ENCODE results near the gene FSCN2.
"Not testable (repeated sequence)": the region's sequence is repeated elsewhere in the genome, so short reads cannot be mapped to it uniquely, and the experiment has no call there.

The FSCN2 gene

DNA sequence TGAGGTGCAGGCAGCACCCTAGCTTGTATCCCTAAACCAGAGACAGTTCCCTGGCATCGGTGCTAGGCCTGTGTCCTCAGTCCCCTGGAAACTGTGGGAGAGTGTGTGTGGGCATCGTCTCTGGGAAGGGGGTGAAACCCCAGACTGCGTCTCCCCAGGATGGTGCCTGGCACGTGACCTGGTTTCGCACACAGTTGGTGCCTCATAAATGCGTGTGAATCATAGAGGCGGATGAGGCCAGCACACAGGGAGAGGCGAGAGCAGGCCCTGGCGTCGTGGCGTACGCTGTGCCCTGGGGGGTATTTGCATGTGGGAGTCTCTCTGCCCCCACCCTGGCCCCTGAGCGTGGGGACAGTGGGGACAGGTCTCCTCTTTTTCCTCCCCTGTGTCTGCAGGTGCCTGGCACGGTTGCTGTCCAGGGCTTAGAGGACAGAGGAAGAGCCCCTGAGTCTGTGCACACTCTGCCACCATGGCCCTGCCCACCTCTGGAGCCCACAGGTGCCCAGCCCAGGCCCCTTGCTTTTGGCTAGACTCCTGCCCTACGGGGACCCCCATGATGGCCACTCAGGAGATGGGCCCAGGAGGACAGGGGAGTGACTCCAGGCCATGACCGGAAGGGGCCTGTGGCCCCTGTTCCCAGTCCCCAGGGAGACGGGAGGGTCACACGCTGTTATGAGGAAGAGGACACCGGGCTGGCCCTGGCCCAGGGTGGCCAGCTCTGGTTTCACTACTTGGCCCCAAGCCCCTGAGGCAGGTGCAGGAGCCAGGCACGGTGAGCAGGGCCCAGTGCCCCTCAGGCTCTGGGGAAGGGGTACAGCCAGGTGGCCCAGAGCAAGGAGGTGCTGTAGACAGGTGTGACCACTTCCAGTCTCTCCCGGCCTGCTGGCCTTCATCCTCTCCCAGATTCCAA lies 1.3 kb upstream of the FSCN2 start:
- no peak for DNase-seq (ENCODE audit: low spot score)

DNA sequence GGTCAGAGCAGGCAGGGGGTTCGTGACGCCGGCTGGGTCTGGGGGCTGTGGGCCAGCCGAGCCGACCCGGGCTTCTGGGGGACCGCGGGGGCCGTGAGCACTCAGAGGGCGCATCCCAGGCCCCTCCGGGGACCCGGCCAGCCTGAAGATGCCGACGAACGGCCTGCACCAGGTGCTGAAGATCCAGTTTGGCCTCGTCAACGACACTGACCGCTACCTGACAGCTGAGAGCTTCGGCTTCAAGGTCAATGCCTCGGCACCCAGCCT lies 140 bp downstream of the FSCN2 start:
- DNase-seq (ENCODE audit: low spot score): no peak

DNA sequence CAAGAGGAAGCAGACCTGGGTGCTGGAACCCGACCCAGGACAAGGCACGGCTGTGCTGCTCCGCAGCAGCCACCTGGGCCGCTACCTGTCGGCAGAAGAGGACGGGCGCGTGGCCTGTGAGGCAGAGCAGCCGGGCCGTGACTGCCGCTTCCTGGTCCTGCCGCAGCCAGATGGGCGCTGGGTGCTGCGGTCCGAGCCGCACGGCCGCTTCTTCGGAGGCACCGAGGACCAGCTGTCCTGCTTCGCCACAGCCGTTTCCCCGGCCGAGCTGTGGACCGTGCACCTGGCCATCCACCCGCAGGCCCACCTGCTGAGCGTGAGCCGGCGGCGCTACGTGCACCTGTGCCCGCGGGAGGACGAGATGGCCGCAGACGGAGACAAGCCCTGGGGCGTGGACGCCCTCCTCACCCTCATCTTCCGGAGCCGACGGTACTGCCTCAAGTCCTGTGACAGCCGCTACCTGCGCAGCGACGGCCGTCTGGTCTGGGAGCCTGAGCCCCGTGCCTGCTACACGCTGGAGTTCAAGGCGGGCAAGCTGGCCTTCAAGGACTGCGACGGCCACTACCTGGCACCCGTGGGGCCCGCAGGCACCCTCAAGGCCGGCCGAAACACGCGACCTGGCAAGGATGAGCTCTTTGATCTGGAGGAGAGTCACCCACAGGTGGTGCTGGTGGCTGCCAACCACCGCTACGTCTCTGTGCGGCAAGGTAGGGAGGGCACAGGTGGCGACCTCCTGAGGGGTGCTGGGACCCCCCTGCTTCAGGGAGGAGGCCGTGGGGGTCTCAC lies 667 bp downstream of the FSCN2 start:
- DNase-seq (ENCODE audit: low spot score): no peak

DNA sequence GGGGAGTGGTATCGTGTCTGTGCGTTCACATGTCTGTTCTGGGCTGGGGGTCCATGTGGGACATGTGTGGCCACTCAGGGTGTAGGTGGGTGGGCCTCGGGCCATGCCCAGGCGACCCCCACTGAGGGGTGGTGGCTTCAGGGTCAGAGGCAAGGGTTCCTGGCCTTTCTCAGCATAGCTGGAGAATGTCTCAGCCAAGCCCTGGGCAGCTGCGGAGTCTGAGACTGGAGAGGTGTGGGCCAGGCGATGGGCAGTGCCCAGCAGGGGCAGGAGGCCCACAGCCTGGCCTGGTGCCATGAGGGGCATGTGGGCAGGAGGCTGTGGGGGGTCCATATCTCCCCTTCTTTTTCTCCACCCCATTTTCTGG lies 1.2 kb downstream of the FSCN2 start:
- DNase-seq (ENCODE audit: low spot score): no peak

DNA sequence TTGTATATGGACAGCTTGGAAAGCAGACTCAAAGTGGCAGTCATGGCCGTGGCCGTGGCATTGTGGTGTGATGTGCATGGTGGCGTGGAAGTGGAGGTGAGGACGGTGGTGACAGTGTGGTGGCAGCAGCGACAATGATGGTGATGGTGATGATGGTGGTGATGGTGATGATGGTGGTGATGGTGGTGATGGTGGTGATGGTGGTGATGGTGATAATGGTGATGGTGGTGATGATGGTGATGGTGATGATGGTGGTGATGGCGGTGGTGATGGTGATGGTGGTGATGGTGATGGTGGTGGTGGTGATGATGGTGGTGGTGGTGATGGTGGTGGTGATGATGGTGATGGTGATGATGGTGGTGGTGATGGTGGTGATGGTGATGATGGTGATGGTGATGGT lies 2.8 kb downstream of the FSCN2 start:
- not testable (repeated sequence) for DNase-seq (ENCODE audit: low spot score)

DNA sequence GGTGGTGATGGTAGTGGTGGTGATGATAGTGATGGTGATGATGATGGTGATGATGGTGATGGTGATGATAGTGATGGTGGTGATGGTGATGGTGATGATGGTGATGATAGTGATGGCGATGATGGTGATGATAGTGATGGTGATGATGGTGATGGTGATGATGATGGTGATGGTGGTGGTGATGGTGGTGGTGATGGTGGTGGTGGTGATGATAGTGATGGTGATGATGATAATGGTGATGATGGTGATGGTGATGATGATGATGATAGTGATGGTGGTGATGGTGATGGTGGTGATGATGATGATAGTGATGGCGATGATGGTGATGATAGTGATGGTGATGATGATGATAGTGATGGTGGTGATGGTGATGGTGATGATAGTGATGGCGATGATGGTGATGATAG lies 3.8 kb downstream of the FSCN2 start:
- DNase-seq (ENCODE audit: low spot score): not testable (repeated sequence)

DNA sequence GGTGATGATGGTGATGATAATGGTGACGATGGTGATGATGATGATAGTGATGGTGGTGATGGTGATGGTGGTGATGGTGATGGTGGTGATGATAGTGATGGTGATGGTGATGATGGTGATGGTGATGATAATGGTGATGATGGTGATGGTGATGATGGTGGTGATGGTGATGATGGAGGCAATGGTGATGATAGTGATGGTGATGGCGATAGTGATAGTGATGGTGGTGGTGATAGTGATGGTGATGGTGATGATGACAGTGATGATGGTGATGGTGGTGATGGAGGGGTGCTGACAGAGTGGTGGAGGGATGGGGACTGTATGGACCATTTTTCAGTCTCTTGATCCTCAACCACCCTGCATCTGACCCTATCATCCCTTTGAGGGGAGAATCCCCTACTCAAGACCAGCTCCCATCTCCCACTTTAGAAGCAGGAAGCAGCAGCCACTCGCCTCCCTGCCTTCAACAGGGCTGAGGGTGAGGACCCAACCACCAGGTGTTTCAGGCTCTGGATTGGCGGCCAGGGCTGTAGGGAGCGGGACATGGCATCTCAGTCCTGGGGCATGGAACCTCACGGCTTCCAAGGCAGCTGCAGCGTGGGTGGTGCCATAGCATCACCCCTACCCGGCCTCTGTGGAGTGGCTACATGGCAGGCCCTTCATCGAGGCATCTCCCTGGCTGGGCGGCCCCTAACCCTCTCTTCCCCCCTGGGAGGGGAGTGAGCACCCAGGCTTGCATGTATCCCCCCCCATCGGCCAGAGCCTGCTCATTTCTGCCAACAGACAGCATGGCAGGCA lies 4.5 kb downstream of the FSCN2 start:
- no peak for DNase-seq (ENCODE audit: low spot score)

DNA sequence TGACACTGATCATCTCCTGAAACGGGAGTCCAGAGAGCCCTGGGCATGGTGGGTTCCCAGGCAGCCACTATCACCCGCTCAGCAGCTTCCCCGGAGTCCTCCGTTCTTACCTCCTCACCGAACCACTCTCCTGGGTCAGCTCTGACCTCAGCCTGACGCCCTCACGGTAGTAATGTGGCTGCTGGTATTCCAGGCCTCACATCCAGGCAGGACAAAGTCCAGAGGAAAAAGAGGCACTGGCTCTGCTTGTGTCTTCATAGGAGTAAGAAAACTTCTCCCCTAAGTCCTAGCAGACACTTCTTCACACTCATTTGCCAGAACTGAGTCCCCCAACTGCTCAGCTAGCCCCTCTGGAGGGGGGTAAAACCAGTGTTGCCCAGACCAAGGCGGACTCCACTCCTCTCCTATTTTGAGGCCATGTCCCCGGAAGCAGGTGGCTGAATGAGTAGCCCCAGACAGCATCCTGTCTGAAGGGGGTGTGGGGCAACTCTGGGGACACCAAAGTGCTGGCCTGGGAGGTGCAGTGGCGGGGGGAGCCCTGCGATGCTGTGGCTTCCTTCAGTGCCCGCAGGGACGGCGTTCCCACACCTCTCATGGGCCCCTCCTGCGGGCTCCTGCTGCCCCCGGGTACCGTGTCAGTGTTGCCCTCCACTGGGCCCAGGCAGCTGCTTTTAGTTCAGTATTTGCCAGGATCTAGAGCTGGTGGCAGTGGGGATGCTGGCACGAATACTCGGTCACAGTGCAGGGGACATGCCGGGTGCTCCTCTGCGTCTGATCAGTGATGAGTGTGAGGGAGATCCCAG lies 5.4 kb downstream of the FSCN2 start:
- DNase-seq (ENCODE audit: low spot score): no peak

DNA sequence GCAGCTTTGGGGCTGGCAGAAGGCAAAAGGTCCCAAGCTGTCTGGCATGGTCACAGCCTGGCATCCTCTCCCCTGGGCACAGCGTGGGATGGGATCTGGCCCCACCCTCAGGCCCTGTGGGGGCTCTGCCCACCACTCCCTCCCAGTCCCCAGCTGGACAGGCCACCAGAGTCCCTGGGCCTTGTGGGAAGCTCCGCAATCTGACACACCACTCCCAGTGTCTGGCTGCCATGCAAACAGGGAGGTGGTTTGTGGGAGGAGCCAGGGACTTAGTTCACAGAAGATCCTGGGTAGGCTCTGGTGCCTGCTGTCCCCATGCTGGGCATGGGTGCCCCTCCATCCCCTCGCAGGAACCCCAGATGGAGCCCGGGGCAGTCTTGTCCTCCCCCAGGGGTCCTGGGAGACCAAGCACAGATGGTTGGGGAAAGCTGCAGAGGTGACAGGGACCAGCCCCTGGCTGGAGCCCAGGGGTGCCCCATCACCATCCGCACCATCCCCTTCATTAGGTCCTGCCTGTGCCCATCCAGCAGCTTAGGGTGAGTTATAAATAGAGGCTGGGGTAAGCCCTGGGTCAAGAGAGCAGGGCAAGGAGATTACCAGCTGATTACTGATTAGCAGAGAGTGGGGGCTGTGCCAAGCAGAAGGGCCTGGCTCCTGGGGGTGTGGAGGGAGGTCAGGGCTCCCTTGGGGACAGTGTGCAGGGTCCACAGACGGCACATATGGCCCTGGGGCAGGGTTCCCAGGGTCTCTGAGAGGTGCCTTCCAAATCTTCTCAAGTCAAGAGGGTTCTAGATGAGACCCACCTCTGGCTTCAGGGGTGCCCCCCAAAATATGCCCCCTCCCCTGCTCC lies 6.2 kb downstream of the FSCN2 start:
- no peak for DNase-seq (ENCODE audit: low spot score)

DNA sequence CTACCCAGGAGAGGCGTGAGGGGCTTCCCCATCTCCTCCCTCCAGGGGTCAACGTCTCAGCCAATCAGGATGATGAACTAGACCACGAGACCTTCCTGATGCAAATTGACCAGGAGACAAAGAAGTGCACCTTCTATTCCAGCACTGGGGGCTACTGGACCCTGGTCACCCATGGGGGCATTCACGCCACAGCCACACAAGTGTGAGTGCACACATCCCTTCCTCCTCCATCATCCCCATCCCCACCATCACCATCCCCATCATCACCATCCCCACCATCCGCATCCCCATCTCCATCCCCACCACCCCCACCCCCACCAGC lies 6.8 kb downstream of the FSCN2 start:
- no peak for DNase-seq (ENCODE audit: low spot score)

DNA sequence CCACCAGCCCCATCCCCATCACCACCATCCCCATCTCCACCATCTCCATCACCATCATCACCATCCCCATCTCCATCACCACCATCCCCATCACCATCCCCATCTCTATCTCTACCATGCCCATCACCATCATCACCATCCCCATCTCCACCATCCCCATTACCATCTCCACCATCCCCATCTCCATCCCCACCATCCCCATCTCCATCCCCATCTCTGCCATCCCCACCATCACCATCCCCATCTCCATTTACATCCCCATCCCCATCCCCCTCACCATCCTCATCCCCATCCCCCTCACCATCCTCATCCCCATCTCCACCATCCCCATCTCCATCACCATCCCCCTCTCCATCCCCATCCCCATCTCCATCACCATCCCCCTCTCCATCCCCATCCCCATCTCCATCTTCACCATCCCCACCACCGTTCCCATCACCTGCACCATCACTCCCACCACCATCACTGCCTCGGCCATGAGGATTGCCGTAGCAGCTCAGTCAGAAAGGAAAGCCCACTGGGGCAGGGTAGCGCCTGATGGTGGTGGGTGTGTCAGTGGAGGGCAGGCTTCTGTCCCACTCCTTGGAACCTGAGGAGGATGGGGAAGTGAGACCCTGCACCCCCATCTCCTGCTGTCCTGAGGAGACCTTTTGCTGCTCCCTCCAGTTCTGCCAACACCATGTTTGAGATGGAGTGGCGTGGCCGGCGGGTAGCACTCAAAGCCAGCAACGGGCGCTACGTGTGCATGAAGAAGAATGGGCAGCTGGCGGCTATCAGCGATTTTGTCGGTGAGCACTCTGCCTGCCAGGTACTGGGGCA lies 7.5 kb downstream of the FSCN2 start:
- DNase-seq (ENCODE audit: low spot score): no peak

DNA sequence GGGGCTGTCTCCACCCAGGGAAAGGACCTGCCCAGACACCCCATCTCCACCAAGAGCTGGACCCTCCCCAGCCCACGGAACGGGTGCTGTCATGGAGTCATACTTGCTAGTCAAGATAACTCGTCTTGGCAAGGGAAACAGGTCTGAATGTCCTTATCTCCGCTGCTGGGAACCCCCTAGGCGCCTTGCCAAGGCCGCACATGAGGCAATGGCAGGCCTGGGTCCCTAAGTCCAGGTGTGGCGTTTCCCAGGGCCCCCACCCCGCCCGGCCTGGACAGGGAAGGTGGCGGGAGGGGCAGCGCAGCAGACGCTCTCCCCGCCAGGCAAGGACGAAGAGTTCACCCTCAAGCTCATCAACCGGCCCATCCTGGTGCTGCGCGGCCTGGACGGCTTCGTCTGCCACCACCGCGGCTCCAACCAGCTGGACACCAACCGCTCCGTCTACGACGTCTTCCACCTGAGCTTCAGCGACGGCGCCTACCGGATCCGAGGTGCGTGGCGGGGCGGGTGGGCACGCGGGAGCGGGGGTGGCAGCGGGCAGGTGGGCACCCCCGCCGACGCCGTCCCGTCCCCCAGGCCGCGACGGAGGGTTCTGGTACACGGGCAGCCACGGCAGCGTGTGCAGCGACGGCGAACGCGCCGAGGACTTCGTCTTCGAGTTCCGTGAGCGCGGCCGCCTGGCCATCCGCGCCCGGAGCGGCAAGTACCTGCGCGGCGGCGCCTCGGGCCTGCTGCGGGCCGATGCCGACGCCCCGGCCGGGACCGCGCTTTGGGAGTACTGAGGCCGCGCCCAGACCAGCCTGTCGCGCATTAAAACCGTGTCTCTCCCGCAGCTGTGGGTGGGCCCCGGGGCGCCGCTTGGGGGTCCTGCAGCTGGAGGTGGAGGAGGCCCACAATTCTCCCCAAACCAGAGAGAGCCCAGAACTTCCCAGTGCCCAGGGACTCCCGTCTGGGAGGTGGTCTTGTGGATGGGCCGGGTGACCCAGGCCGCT lies 8.4 kb downstream of the FSCN2 start:
- peak; percentile 72 for DNase-seq (ENCODE audit: low spot score)

DNA sequence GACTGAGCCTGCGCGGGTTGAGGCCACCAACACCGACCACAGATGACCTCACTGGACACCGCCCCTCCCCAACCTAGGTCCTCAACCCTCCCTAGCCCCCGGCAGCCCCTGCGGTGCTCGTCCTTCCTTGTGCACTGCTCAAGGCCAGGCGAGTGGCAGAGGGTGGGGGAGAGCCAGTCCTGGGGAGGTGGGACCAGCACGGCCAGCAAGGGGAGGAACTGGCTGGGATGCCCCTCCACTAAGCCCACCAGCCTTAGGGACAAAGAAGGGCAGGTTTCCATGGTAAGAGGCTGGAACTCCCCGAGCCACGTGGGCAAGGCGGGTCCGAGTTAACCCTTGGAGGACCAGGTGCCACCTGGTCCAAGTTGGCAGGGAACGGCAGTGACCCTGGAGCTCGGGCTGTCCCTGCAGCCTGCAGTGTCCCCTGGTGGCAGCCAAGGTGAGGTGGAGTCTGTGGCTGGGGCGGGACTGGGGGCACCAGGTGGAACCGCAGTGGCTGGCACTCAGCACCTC lies 9.2 kb downstream of the FSCN2 start:
- DNase-seq (ENCODE audit: low spot score): peak; percentile 92

DNA sequence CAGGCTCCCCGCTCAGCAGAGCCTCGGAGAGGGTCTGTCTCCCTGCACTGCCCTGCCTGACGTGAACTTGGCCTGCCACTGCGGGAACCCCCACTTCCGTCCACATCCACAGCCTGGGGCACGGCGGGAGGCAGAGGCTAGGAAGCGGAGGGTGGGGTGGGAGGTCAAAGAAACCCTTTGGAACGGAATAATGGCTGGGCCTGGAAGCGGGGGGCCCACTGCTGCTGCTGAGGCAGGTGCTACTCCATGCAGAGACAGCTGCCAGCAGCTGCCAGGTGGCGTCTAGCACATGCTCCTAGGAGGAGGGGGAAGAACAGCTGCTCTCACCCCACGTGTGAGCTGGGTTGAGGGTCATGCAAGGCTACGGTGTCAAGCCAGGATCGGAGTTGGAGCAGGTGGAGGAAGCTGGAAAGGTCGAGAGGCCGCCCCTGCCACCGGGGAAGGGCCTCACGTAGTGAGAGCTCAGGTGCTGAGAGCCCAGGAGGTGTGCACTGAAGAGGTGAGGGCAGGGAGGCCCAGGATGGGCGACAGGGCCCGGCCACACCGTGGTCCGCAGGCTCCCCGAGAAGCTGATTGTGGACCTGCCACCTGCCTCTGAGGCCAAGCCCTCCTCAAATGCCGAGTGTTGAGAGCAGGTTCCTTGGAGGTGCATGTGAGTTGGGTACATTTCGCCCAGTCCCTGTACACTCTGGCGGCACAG lies 9.8 kb downstream of the FSCN2 start:
- no peak for DNase-seq (ENCODE audit: low spot score)

DNA sequence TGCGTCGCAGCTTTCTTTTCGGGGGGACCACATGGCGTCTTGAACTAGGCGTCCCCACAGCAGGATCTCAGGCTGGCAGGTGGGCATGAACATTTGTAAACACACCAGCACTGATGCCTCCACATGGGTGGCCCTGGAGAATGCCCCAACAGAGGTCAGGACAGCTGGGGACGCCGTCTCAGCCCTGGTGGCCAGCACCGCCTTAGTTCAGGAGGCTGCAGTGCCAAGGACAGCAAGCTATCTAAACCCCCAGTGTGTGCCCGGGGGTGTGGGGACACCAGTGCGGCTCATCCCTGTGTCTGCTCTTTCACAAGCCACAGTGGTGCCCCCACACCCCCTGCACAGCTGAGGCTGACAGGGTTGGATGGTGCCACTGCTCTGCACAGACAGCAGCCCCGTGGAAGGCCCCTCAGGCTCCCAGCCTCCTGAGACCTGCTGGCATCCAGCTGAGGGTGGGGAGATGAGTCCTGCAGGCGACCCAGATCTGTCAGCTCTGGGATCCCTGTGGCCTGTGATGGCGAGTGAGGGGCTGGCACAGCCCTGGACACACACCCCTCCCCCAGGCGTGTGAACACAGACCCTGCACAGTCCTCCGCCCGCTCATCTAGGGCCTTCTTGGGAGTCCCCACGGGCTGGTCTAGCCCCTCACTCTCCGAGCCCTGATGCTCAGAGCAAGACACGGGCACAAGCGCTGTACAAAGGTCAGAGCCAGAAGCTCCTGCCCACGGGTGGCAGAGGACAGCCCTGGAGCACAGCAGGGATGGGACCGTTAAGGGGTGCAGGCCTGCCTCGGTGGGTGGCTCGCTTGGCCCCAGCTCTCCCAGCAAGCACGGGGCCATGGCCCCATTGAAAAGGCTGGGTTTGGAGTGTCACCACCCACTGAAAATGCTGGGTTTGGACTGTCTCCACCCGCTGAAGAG lies 10.7 kb downstream of the FSCN2 start:
- no peak for DNase-seq (ENCODE audit: low spot score)

DNA sequence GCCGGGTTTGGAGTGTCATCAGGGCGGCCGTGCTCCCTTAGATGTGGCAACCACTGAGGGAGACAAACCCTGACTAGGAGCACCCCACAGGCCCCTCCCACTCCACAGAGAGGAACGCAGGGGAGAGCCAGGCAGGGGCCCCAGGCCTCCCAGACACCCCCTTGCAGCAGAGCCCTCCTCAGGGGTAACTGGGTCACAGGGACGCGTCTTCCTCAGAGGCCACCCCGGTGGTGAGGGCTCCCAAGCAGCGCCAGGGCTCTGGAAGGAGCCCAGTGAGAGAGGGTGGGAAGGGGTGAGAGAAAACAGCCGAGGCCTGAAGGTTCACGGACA lies 11.4 kb downstream of the FSCN2 start:
- DNase-seq (ENCODE audit: low spot score): no peak

DNA sequence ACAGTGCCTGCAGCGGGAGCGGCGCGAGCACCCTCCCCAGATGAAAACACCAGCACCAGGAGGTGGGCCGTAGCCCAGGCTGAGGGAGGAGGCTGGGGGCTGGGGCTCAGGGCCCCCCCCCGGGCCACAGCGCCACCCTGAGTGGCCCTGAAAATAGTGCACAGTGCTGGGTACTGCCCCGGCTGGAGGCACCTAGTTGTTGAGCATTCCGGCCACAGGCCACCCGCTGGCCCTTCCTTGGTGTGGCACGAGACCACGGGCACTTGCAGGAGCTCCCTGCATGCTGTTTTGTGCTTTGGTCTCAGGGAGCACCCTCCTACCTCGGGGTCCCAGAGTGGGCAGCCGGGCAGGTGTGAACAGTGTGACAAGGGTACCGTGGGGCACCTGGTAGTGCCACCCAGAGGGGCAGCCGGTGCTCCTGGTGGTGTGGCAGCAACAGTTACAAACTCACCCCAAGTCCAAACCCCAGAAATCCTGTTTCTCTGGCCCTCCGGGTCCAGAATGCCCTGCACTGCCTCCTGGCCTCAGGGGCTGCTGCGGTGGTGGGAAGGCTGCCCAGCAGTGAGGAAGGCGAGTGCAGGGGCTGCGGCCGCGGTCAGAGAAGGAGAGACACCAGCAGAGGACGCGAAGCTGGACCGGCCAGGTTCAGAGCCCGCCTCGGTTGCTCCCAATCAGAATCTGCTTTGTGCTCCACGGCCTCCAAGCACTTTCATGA lies 11.9 kb downstream of the FSCN2 start:
- DNase-seq (ENCODE audit: low spot score): no peak

Measured in iPS-NIHi11 (cell line).